A549 (cell line): Measurements from ENCODE around the gene FAR1. TPM values are rescaled to one million over a fixed set of nuclear protein-coding genes. Genes with fewer than 3 reads are reported as not detected.

Source experiments
- ATAC-seq, 2 experiments: fragments of 200-7000 bp in 1 of 2; fragments of >200 bp in 1 of 2; cut with Nextera tagmentation in 1 of 2; cut with Tn5 transposase in 1 of 2; 3 replicates each; pipeline versions ENCODE4 v1.8.0 to v1.9.1; 2018 to 2020; ENCODE audit warnings: mild to moderate bottlenecking in 1 of 2, moderate library complexity in 1 of 2
- CTCF ChIA-PET: fragments of 300-600 bp; sonication (Branson Sonifier 250); formaldehyde crosslinking; extraction: SDS; loops from one replicate; lab custom pipeline; 2021; ENCODE audit warnings: antibody characterized with exemption, inconsistent platforms; lab: Yijun Ruan, JAX
- POLR2A ChIA-PET: fragments of 350-600 bp; formaldehyde crosslinking; extraction: SDS; loops from one replicate; lab custom pipeline; 2021; ENCODE audit warnings: antibody characterized with exemption, inconsistent platforms; lab: Yijun Ruan, JAX
- DNase-seq, 2 experiments: peaks; one replicate each; pipeline versions ENCODE4 v3.0.0 to v3.0.0-alpha.2; 2011 to 2016; ENCODE audit warnings: low read depth in 1 of 2, low spot score in 1 of 2
- FAIRE-seq: peaks from 2 replicates; lab custom pipeline; 2011; peaks lifted over from hg19 to GRCh38; lab: Jason Lieb, UNC
- H3K27ac ChIP-seq, 2 experiments: fragments of >200 bp; sonication (Bioruptor Twin); formaldehyde crosslinking; 3 replicates each; pipeline ENCODE4 v1.5.1; 2016 to 2017
- H3K4me1 ChIP-seq: fragments of >200 bp; sonication (Bioruptor Twin); formaldehyde crosslinking; 3 replicates; pipeline ENCODE4 v1.6.1; 2016
- H3K4me2 ChIP-seq: fragments of >200 bp; sonication (Bioruptor Twin); formaldehyde crosslinking; 3 replicates; pipeline ENCODE4 v1.6.1; 2016
- H3K4me3 ChIP-seq: fragments of >200 bp; sonication (Bioruptor Twin); formaldehyde crosslinking; 3 replicates; pipeline ENCODE4 v1.5.1; 2016
- H3K9me3 ChIP-seq: fragments of >200 bp; sonication (Bioruptor Twin); formaldehyde crosslinking; 3 replicates; pipeline ENCODE4 v1.6.1; 2016
- BCL3 ChIP-seq: fragments of >200 bp; sonication (Bioruptor Twin); formaldehyde crosslinking; IDR thresholded peaks from 3 replicates; pipeline ENCODE4 v1.6.1; 2016
- CBX2 ChIP-seq: fragments of 200-600 bp; sonication (generic); IDR thresholded peaks from 2 replicates; pipeline ENCODE4 v1.6.1; 2016; ENCODE audit warnings: low read depth, mild to moderate bottlenecking, borderline replicate concordance
- CBX8 ChIP-seq: fragments of 200-600 bp; sonication (generic); IDR thresholded peaks from 2 replicates; pipeline ENCODE4 v1.6.1; 2016
- CTCF ChIP-seq: fragments of >200 bp; sonication (Bioruptor Twin); formaldehyde crosslinking; IDR thresholded peaks from 3 replicates; pipeline ENCODE4 v1.5.1; 2016
- EHF ChIP-seq: fragments of 250-450 bp; sonication (Bioruptor Pico); IDR thresholded peaks from 2 replicates; pipeline ENCODE4 v1.5.0; 2020; ENCODE audit warnings: mild to moderate bottlenecking
- EHMT2 ChIP-seq: fragments of 200-600 bp; sonication (generic); IDR thresholded peaks from 2 replicates; pipeline ENCODE4 v1.6.1; 2016; ENCODE audit warnings: antibody characterized with exemption, low read depth, mild to moderate bottlenecking, moderate library complexity
- ELK1 ChIP-seq: fragments of 150-350 bp; IDR thresholded peaks from 2 replicates; pipeline ENCODE4 v1.6.1; 2014; ENCODE audit warnings: low read depth, mild to moderate bottlenecking, low read length
- EP300 ChIP-seq, 2 experiments: fragments of >200 bp; sonication (Bioruptor Twin); formaldehyde crosslinking; IDR thresholded peaks; 2 replicates in 1 of 2; 3 replicates in 1 of 2; pipeline ENCODE4 v1.6.1; 2016 to 2017
- FOXS1 ChIP-seq: fragments of 250-450 bp; sonication (Bioruptor Pico); IDR thresholded peaks from 2 replicates; pipeline ENCODE4 v1.5.0; 2020; ENCODE audit warnings: mild to moderate bottlenecking, moderate library complexity
- HOXA7 ChIP-seq: fragments of 250-450 bp; sonication (Bioruptor Pico); IDR thresholded peaks from 2 replicates; pipeline ENCODE4 v1.5.0; 2020; ENCODE audit warnings: mild to moderate bottlenecking, moderate library complexity
- HOXB13 ChIP-seq: fragments of 250-450 bp; sonication (Bioruptor Pico); IDR thresholded peaks from 2 replicates; pipeline ENCODE4 v1.5.0; 2020; ENCODE audit warnings: low read depth, mild to moderate bottlenecking, moderate library complexity
- JUN ChIP-seq, 2 experiments: fragments of >200 bp; sonication (Bioruptor Twin); formaldehyde crosslinking; IDR thresholded peaks; 2 replicates in 1 of 2; 3 replicates in 1 of 2; pipeline ENCODE4 v1.6.1; 2016 to 2017
- NFE2L2 ChIP-seq: fragments of 150-350 bp; conservative IDR thresholded peaks from 2 replicates; pipeline ENCODE4 v1.6.1; 2014; ENCODE audit warnings: low read length
- RAD21 ChIP-seq, 2 experiments: fragments of >200 bp in 1 of 2; sonication (Bioruptor Twin) in 1 of 2; formaldehyde crosslinking in 1 of 2; IDR thresholded peaks in 1 of 2; conservative IDR thresholded peaks in 1 of 2; 2 replicates in 1 of 2; 3 replicates in 1 of 2; pipeline ENCODE4 v1.6.1; 2012 to 2018; ENCODE audit warnings: inconsistent platforms in 1 of 2
- RNF2 ChIP-seq: fragments of 200-600 bp; sonication (generic); IDR thresholded peaks from 2 replicates; pipeline ENCODE4 v1.6.1; 2016; ENCODE audit warnings: low read depth, mild to moderate bottlenecking, antibody characterized with exemption, moderate library complexity, borderline replicate concordance
- SMC3 ChIP-seq: fragments of >200 bp; sonication (Bioruptor Twin); formaldehyde crosslinking; IDR thresholded peaks from 3 replicates; pipeline ENCODE4 v1.6.1; 2018; ENCODE audit warnings: inconsistent platforms
- ZNF302 ChIP-seq: fragments of 250-450 bp; sonication (Bioruptor Pico); IDR thresholded peaks from 2 replicates; pipeline ENCODE4 v1.9.0; 2021; ENCODE audit warnings: inconsistent platforms, mild to moderate bottlenecking, moderate library complexity
- ZSCAN20 ChIP-seq: fragments of 250-450 bp; sonication (Bioruptor Pico); IDR thresholded peaks from 2 replicates; pipeline ENCODE4 v1.8.0; 2022; ENCODE audit warnings: mild to moderate bottlenecking, moderate library complexity
- WGBS: methylation state at CpG from one replicate; pipeline ENCODE4 v1.1.6; 2017; ENCODE audit errors: missing lambda C conversion rate; 5-methylcytosine and 5-hydroxymethylcytosine counted together
- polyA plus RNA-seq, 4 experiments: library from polyadenylated mRNA; depleted of rRNA in 3 of 4; stranded (reverse); fragments of >200 nt; fragmentation: RNase III in 1 of 4; extraction: RNeasy Plus Mini Kit Qiagen cat#74134 plus additional on column Dnase treatment in 1 of 4; gene quantifications; 2 replicates in 3 of 4; 3 replicates in 1 of 4; pipeline ENCODE4 v1.2.3, GENCODE V29; 2011 to 2017
- TF ChIP-seq, protein P1 (sequence below): fragments of 250-450 bp; sonication (Bioruptor Pico); IDR thresholded peaks from 2 replicates; pipeline ENCODE4 v1.5.0; 2021; ENCODE audit warnings: mild to moderate bottlenecking, moderate library complexity, borderline replicate concordance

FAR1 gene
- polyA plus RNA-seq, 2 of the 4 experiments (the other 2 are of a cell fraction) = 41.8 to 119 TPM

DNA sequence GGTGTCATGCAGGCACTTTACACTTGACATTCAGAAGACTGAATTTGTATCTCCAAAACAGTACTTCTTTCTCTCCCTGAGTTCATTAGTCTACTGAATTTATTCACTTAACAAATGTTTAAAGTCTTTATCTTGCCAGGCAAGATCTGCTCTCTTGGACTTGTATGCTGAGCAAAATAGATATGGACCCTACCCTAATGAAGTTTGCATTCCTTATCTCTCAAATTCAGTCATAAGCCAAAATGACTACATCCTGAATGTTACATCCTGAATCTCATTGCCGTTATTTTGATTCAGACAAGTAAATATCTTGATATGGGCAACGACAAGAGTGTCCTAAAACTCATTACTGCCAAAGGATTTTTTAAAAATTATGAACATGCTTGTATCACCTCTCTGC lies 29.7 kb downstream of the FAR1 start:
- no peak overlapping the region for H3K4me2 ChIP-seq
- H3K9me3 ChIP-seq = no peaks in the 10 kb centered on the region
- CTCF ChIA-PET = no interaction called here
- H3K4me3 ChIP-seq = no peak overlapping the region
- POLR2A ChIA-PET = no interaction called here
- no peak for ATAC-seq
- no peak for DNase-seq
- FAIRE-seq = no peak
- WGBS = 92% methylated on average over 2 of the region's 2 CpGs
- no peak overlapping the region for H3K27ac ChIP-seq
- H3K4me1 ChIP-seq = no peaks in the 10 kb centered on the region
- TF ChIP-seq EP300 (IDR thresholded peaks at IDR 0.05) (no peak), NFE2L2 (no peak), HOXB13 (CRISPR knock-in tag) (no peak), RNF2 (no peak)

DNA sequence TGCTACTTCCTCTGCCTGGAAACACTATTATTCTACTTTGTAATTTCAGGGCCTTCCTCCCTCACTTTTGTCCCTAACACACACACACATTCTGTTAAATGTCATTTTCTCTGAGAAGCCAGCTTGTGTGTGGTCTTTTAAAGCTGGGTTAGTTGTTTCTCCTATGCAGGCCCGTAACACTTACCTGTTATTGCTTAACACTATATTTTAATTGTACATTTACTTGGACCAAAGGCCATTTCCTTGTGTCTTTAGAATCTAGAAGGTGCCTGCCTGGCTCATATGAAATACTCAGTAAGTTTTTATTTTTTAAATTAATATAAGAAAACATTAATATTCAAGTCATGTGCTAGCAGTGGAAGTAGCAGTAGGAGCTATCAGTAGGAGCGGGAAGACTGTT lies 30.6 kb downstream of the FAR1 start:
- WGBS = 97% methylated on average over 2 of the region's 2 CpGs

DNA sequence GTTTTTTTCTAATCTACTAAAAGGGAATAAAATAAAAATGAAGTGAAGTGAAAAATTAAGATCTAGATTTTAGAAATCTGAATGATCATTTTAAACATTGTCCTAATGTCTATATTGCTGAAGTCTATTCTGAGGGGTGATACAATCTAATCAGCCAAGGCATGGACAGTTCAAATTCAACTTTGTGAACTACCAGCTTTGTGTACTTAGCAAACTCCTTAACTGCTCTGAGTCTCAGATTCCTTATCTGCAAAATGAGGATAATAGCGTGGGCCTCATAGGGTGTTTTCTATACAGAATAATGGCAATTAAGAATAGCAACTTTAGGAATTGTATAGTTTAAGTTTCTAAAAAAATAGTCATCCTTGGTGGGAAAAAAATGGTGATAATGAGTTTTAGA lies 31.4 kb downstream of the FAR1 start:
- FAIRE-seq (no peak), ATAC-seq (no peak), DNase-seq (no peak)
- WGBS = 93% methylated on average over 1 of the region's 1 CpG
- ChIA-PET POLR2A (no interaction called here), CTCF (no interaction called here)
- TF ChIP-seq BCL3 (no peak), EHF (CRISPR knock-in tag) (no peak), ZNF302 (CRISPR knock-in tag) (no peak), CBX8 (no peak)
- Histone ChIP-seq H3K4me1 (no peaks in the 10 kb centered on the region), H3K4me3 (no peak overlapping the region), H3K4me2 (no peak overlapping the region), H3K9me3 (no peaks in the 10 kb centered on the region), H3K27ac (no peak overlapping the region)

More for the DNA sequence above, 30.6 kb downstream of the FAR1 start:
- ChIA-PET POLR2A (no interaction called here), CTCF (no interaction called here)
- Histone ChIP-seq H3K4me3 (no peak overlapping the region), H3K4me2 (no peak overlapping the region), H3K9me3 (no peaks in the 10 kb centered on the region), H3K27ac (no peak overlapping the region), H3K4me1 (no peaks in the 10 kb centered on the region)
- TF ChIP-seq ELK1 (no peak), CBX2 (no peak), EP300 (IDR thresholded peaks at IDR 0.05) (no peak), EHMT2 (no peak), JUN (IDR thresholded peaks at IDR 0.05) (no peak), CTCF (no peak), ZSCAN20 (CRISPR knock-in tag) (no peak), EHF (CRISPR knock-in tag) (no peak), HOXA7 (CRISPR knock-in tag) (no peak), RAD21 (conservative IDR thresholded peaks at IDR 0.05 in 1 of 2, IDR thresholded peaks at IDR 0.05 in 1 of 2) (no peak), CBX8 (no peak), ZNF302 (CRISPR knock-in tag) (no peak), SMC3 (no peak), FOXS1 (CRISPR knock-in tag) (no peak)
- TF ChIP-seq, protein P1, sequence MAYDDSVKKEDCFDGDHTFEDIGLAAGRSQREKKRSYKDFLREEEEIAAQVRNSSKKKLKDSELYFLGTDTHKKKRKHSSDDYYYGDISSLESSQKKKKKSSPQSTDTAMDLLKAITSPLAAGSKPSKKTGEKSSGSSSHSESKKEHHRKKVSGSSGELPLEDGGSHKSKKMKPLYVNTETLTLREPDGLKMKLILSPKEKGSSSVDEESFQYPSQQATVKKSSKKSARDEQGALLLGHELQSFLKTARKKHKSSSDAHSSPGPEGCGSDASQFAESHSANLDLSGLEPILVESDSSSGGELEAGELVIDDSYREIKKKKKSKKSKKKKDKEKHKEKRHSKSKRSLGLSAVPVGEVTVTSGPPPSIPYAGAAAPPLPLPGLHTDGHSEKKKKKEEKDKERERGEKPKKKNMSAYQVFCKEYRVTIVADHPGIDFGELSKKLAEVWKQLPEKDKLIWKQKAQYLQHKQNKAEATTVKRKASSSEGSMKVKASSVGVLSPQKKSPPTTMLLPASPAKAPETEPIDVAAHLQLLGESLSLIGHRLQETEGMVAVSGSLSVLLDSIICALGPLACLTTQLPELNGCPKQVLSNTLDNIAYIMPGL (CRISPR knock-in tag) = no peak
- ATAC-seq (no peak), FAIRE-seq (no peak), DNase-seq (no peak)
